Activated CD4-positive, alpha-beta memory T cell treated with anti-CD3 and anti-CD28 coated beads for 36 hours (primary cell): Measurements from ENCODE around the gene SPAG5. TPM values are rescaled to one million over a fixed set of nuclear protein-coding genes. Genes with fewer than 3 reads are reported as not detected.

Source experiments
- CTCF ChIA-PET: fragments of 350-600 bp; sonication (Branson Sonifier 250); formaldehyde crosslinking; loops from one replicate; lab custom pipeline; 2021; ENCODE audit warnings: antibody characterized with exemption, inconsistent platforms; lab: Charles Lee
- POLR2A ChIA-PET: fragments of 350-600 bp; sonication (Branson Sonifier 250); formaldehyde crosslinking; loops from one replicate; lab custom pipeline; 2021; ENCODE audit warnings: antibody characterized with exemption; lab: Charles Lee
- DNase-seq: peaks from one replicate; pipeline ENCODE4 v3.0.0-alpha.2; 2020
- H3K27ac Mint-ChIP-seq: one replicate; pipeline ENCODE4 v1.8.0; 2021; ENCODE audit warnings: mixed read lengths
- H3K27me3 Mint-ChIP-seq: one replicate; pipeline ENCODE4 v1.8.0; 2021; ENCODE audit warnings: mixed read lengths
- H3K36me3 Mint-ChIP-seq: one replicate; pipeline ENCODE4 v1.8.0; 2021; ENCODE audit warnings: mixed read lengths
- H3K4me1 Mint-ChIP-seq: one replicate; pipeline ENCODE4 v1.8.0; 2021; ENCODE audit warnings: low read depth, mixed read lengths
- H3K4me3 Mint-ChIP-seq: one replicate; pipeline ENCODE4 v1.8.0; 2021; ENCODE audit warnings: mild to moderate bottlenecking, mixed read lengths
- H3K9me3 Mint-ChIP-seq: one replicate; pipeline ENCODE4 v1.8.0; 2021; ENCODE audit warnings: mixed read lengths
- intact Hi-C: fragments of 100-400 bp; cut with micrococcal nuclease; formaldehyde crosslinking; loops from one replicate; pipeline ENCODE4 v1.15.1; 2023
- total RNA-seq, 2 experiments: library from RNA; stranded (reverse); gene quantifications; one replicate each; pipeline ENCODE4 v1.2.3, GENCODE V29; 2021

Gene SPAG5
- total RNA-seq, 2 experiments from 2014 or later, result 153 to 159 TPM

- POLR2A ChIA-PET, result interaction anchor here (0.9 to 2.8 kb wide), 9 partner anchors 11 to 201 kb away, joined by 3 to 28 read pairs (median 5); partner anchors contain the start of genes BLTP2, RPL23A, SARM1 and SPAG5
- Mint-ChIP-seq H3K27me3 (no peaks in the 10 kb centered on the region), H3K4me1 (peaks cover 55% of the 10 kb centered on the region), H3K36me3 (peaks cover 25% of the 10 kb centered on the region), H3K9me3 (no peaks in the 10 kb centered on the region), H3K27ac (peak overlapping the region; percentile 89), H3K4me3 (peak overlapping the region; percentile 96)
- CTCF ChIA-PET, result interaction anchor here (0.6 to 6.4 kb wide), 4 partner anchors 11 to 78 kb away, joined by 3 to 53 read pairs (median 4); no protein-coding TSS in a partner anchor
- intact Hi-C loops, result no loop called here
- no peak for DNase-seq
Observed at GRCh38 chr17:28572259-28573039, 26.4 kb downstream of the SPAG5 start.

- H3K27me3 Mint-ChIP-seq, result no peaks in the 10 kb centered on the region
- H3K4me3 Mint-ChIP-seq, result peak within 1 kb of the TSS; percentile 96
- peak; percentile 96 for DNase-seq
- CTCF ChIA-PET, result interaction anchor here (0.6 to 6.4 kb wide), 9 partner anchors 12 to 79 kb away, joined by 3 to 53 read pairs (median 4); partner anchors contain the start of gene UNC119
- POLR2A ChIA-PET, result interaction anchor here (0.6 to 2.8 kb wide), 18 partner anchors 8 to 327 kb away, joined by 3 to 28 read pairs (median 4); partner anchors contain the start of genes BLTP2, IFT20, RPL23A and SARM1
- H3K9me3 Mint-ChIP-seq, result no peaks in the 10 kb centered on the region
- H3K27ac Mint-ChIP-seq, result peak within 1 kb of the TSS; percentile 89
- H3K4me1 Mint-ChIP-seq, result peaks cover 55% of the 10 kb centered on the region
- intact Hi-C loops, result loop anchor here (2.0 kb wide), 1 partner anchor 19 kb away; the partner anchor contains the start of gene UNC119
- peaks cover 24% of the 10 kb centered on the region for H3K36me3 Mint-ChIP-seq
Observed at GRCh38 chr17:28571361-28572122, 27.3 kb downstream of the SPAG5 start, which contains the start of gene PIGS. PIGS (minus strand) TSS chr17:28571524; CDS start chr17:28571496, 28 bp downstream.

- ChIA-PET CTCF (interaction anchor here (0.9 to 6.4 kb wide), 8 partner anchors 8 to 40 kb away, joined by 3 to 53 read pairs (median 4); partner anchors contain the start of gene UNC119), POLR2A (interaction anchor here (0.7 to 2.8 kb wide), 16 partner anchors 8 to 327 kb away, joined by 3 to 28 read pairs (median 4); partner anchors contain the start of genes BLTP2, RPL23A, SARM1 and SDF2)
- Mint-ChIP-seq H3K36me3 (peaks cover 24% of the 10 kb centered on the region), H3K9me3 (no peaks in the 10 kb centered on the region), H3K4me1 (peaks cover 50% of the 10 kb centered on the region), H3K27ac (peak overlapping the region; percentile 89), H3K27me3 (no peaks in the 10 kb centered on the region), H3K4me3 (peak overlapping the region; percentile 96)
- DNase-seq, result peak; percentile 70
- intact Hi-C loops, result loop anchor here (1.0 to 2.0 kb wide), 2 partner anchors 8 to 18 kb away; partner anchors contain the start of gene UNC119
Observed at GRCh38 chr17:28570716-28571360, 28.0 kb downstream of the SPAG5 start.

- Mint-ChIP-seq H3K27me3 (no peaks in the 10 kb centered on the region), H3K36me3 (peaks cover 22% of the 10 kb centered on the region), H3K4me1 (peaks cover 54% of the 10 kb centered on the region), H3K4me3 (peak overlapping the region; percentile 54), H3K9me3 (no peaks in the 10 kb centered on the region), H3K27ac (no peak overlapping the region)
- CTCF ChIA-PET, result interaction anchor here (6.4 kb wide), 1 partner anchor 21 kb away, joined by 53 read pairs; no protein-coding TSS in a partner anchor
- POLR2A ChIA-PET, result interaction anchor here (1.1 kb wide), 1 partner anchor 11 kb away, joined by 3 read pairs; no protein-coding TSS in a partner anchor
- DNase-seq, result no peak
- intact Hi-C loops, result no loop called here
Observed at GRCh38 chr17:28569446-28569845, 29.4 kb downstream of the SPAG5 start.

- CTCF ChIA-PET, result interaction anchor here (6.4 kb wide), 1 partner anchor 19 kb away, joined by 53 read pairs; no protein-coding TSS in a partner anchor
- POLR2A ChIA-PET, result interaction anchor here (1.0 kb wide), 1 partner anchor 55 kb away, joined by 3 read pairs; no protein-coding TSS in a partner anchor
Observed at GRCh38 chr17:28567604-28568003, 31.2 kb downstream of the SPAG5 start.

GRCh38 chr17:28563475-28563874 lies 35.4 kb downstream of the SPAG5 start:
- Mint-ChIP-seq H3K27ac (no peak overlapping the region), H3K4me3 (no peak overlapping the region), H3K9me3 (no peaks in the 10 kb centered on the region), H3K4me1 (peaks cover 19% of the 10 kb centered on the region), H3K27me3 (no peaks in the 10 kb centered on the region), H3K36me3 (peaks cover 32% of the 10 kb centered on the region)
- ChIA-PET POLR2A (no interaction called here), CTCF (no interaction called here)
- no peak for DNase-seq
- intact Hi-C loops, result no loop called here

More at GRCh38 chr17:28567604-28568003, 31.2 kb downstream of the SPAG5 start:
- DNase-seq, result no peak
- Mint-ChIP-seq H3K4me3 (no peak overlapping the region), H3K4me1 (peaks cover 47% of the 10 kb centered on the region), H3K9me3 (no peaks in the 10 kb centered on the region), H3K27ac (peak overlapping the region; percentile 34), H3K36me3 (peaks cover 29% of the 10 kb centered on the region), H3K27me3 (no peaks in the 10 kb centered on the region)
- intact Hi-C loops, result no loop called here

GRCh38 chr17:28555022-28555421 lies 43.8 kb downstream of the SPAG5 start:
- no peaks in the 10 kb centered on the region for H3K9me3 Mint-ChIP-seq
- DNase-seq, result no peak
- ChIA-PET CTCF (interaction anchor here (0.8 kb wide), 1 partner anchor 20 kb away, joined by 3 read pairs; no protein-coding TSS in a partner anchor), POLR2A (no interaction called here)
- no peak overlapping the region for H3K27ac Mint-ChIP-seq
- peaks cover 28% of the 10 kb centered on the region for H3K4me1 Mint-ChIP-seq
- no peak overlapping the region for H3K4me3 Mint-ChIP-seq
- intact Hi-C loops, result no loop called here
- peaks cover 43% of the 10 kb centered on the region for H3K36me3 Mint-ChIP-seq
- H3K27me3 Mint-ChIP-seq, result no peaks in the 10 kb centered on the region

GRCh38 chr17:28554565-28554964 lies 44.3 kb downstream of the SPAG5 start:
- H3K4me3 Mint-ChIP-seq, result no peak overlapping the region
- intact Hi-C loops, result no loop called here
- peaks cover 39% of the 10 kb centered on the region for H3K36me3 Mint-ChIP-seq
- no peak overlapping the region for H3K27ac Mint-ChIP-seq
- H3K4me1 Mint-ChIP-seq, result peaks cover 33% of the 10 kb centered on the region
- ChIA-PET CTCF (interaction anchor here (0.8 kb wide), 1 partner anchor 21 kb away, joined by 3 read pairs; no protein-coding TSS in a partner anchor), POLR2A (no interaction called here)
- no peak for DNase-seq
- H3K27me3 Mint-ChIP-seq, result no peaks in the 10 kb centered on the region
- no peaks in the 10 kb centered on the region for H3K9me3 Mint-ChIP-seq

- H3K27ac Mint-ChIP-seq, result no peak overlapping the region
- intact Hi-C loops, result loop anchor here (2.0 kb wide), 1 partner anchor 18 kb away; the partner anchor contains the start of gene PIGS
Observed at GRCh38 chr17:28553000-28553505, 45.8 kb downstream of the SPAG5 start.

GRCh38 chr17:28552176-28552999 lies 46.4 kb downstream of the SPAG5 start, which contains the start of gene UNC119:
UNC119 (minus strand) TSS chr17:28552624; CDS start chr17:28552557, 67 bp downstream.
- POLR2A ChIA-PET, result interaction anchor here (1.3 kb wide), 1 partner anchor 19 kb away, joined by 5 read pairs; the partner anchor contains the start of gene PIGS
- H3K36me3 Mint-ChIP-seq, result peaks cover 32% of the 10 kb centered on the region

More at GRCh38 chr17:28553000-28553505, 45.8 kb downstream of the SPAG5 start:
- ChIA-PET CTCF (interaction anchor here (0.6 to 1.6 kb wide), 4 partner anchors 12 to 47 kb away, joined by 3 to 4 read pairs (median 3); partner anchors contain the start of gene PIGS), POLR2A (interaction anchor here (0.6 to 1.3 kb wide), 2 partner anchors 19 to 1630 kb away, joined by 3 to 5 read pairs; partner anchors contain the start of gene PIGS)
- Mint-ChIP-seq H3K9me3 (no peaks in the 10 kb centered on the region), H3K4me1 (peaks cover 48% of the 10 kb centered on the region), H3K36me3 (peaks cover 35% of the 10 kb centered on the region), H3K27me3 (no peaks in the 10 kb centered on the region), H3K4me3 (peak overlapping the region; percentile 72)
- DNase-seq, result no peak

More at GRCh38 chr17:28552176-28552999, 46.4 kb downstream of the SPAG5 start, which contains the start of gene UNC119:
- Mint-ChIP-seq H3K27me3 (no peaks in the 10 kb centered on the region), H3K4me1 (peaks cover 49% of the 10 kb centered on the region), H3K27ac (peak within 1 kb of the TSS; percentile 65), H3K9me3 (no peaks in the 10 kb centered on the region), H3K4me3 (peak within 1 kb of the TSS; percentile 88)
- CTCF ChIA-PET, result interaction anchor here (1.0 to 1.6 kb wide), 4 partner anchors 11 to 48 kb away, joined by 3 to 4 read pairs (median 4); partner anchors contain the start of gene PIGS
- peak; percentile 88 for DNase-seq
- intact Hi-C loops, result loop anchor here (2.0 kb wide), 1 partner anchor 18 kb away; the partner anchor contains the start of gene PIGS
